ENCODE results near the gene AKAP6. TPM values are rescaled to one million over a fixed set of nuclear protein-coding genes. Genes with fewer than 3 reads are reported as not detected.

The AKAP6 gene
- total RNA-seq, 2 experiments from 2014 or later, result 1.8 TPM

GRCh38 chr14:32407130-32407529 is 78.0 kb downstream of the AKAP6 start:
- Mint-ChIP-seq H3K4me3 (no peak overlapping the region), H3K36me3 (no peaks in the 10 kb centered on the region), H3K27me3 (peaks cover 1% of the 10 kb centered on the region), H3K27ac (no peak overlapping the region), H3K9me3 (no peaks in the 10 kb centered on the region), H3K4me1 (ENCODE audit: low read depth) (no peaks in the 10 kb centered on the region)
- intact Hi-C loops (cut with micrococcal nuclease), result no loop called here
- CTCF ChIA-PET, result no interaction called here
- POLR2A ChIA-PET, result no interaction called here
- no peak for DNase-seq

- DNase-seq, result no peak
- no peaks in the 10 kb centered on the region for H3K36me3 Mint-ChIP-seq
- no peaks in the 10 kb centered on the region for H3K4me1 Mint-ChIP-seq (ENCODE audit: low read depth)
- peaks cover 1% of the 10 kb centered on the region for H3K27me3 Mint-ChIP-seq
- intact Hi-C loops (cut with micrococcal nuclease), result no loop called here
- no peak overlapping the region for H3K27ac Mint-ChIP-seq
- ChIA-PET CTCF (no interaction called here), POLR2A (no interaction called here)
- no peaks in the 10 kb centered on the region for H3K9me3 Mint-ChIP-seq
- H3K4me3 Mint-ChIP-seq, result no peak overlapping the region
These were observed 78.9 kb downstream of the AKAP6 start for GRCh38 chr14:32408018-32408417.

GRCh38 chr14:32412103-32412502 is 83.0 kb downstream of the AKAP6 start:
- intact Hi-C loops (cut with micrococcal nuclease), result no loop called here
- POLR2A ChIA-PET, result no interaction called here
- H3K27me3 Mint-ChIP-seq, result no peaks in the 10 kb centered on the region
- H3K4me3 Mint-ChIP-seq, result no peak overlapping the region
- H3K27ac Mint-ChIP-seq, result no peak overlapping the region
- no peak for DNase-seq
- H3K36me3 Mint-ChIP-seq, result no peaks in the 10 kb centered on the region
- H3K9me3 Mint-ChIP-seq, result no peaks in the 10 kb centered on the region
- CTCF ChIA-PET, result no interaction called here
- H3K4me1 Mint-ChIP-seq (ENCODE audit: low read depth), result no peaks in the 10 kb centered on the region

GRCh38 chr14:32412532-32412931 is 83.4 kb downstream of the AKAP6 start:
- H3K4me3 Mint-ChIP-seq, result no peak overlapping the region

GRCh38 chr14:32413967-32414640 is 85.0 kb downstream of the AKAP6 start:
- no peak overlapping the region for H3K27ac Mint-ChIP-seq
- CTCF ChIA-PET, result no interaction called here
- no peaks in the 10 kb centered on the region for H3K36me3 Mint-ChIP-seq
- no peak overlapping the region for H3K4me3 Mint-ChIP-seq
- no peaks in the 10 kb centered on the region for H3K4me1 Mint-ChIP-seq (ENCODE audit: low read depth)
- no peaks in the 10 kb centered on the region for H3K9me3 Mint-ChIP-seq
- no peaks in the 10 kb centered on the region for H3K27me3 Mint-ChIP-seq
- POLR2A ChIA-PET, result no interaction called here
- no peak for DNase-seq
- intact Hi-C loops (cut with micrococcal nuclease), result no loop called here

More at GRCh38 chr14:32412532-32412931, 83.4 kb downstream of the AKAP6 start:
- H3K27ac Mint-ChIP-seq, result no peak overlapping the region
- no peaks in the 10 kb centered on the region for H3K9me3 Mint-ChIP-seq
- no peaks in the 10 kb centered on the region for H3K27me3 Mint-ChIP-seq
- DNase-seq, result no peak
- H3K4me1 Mint-ChIP-seq (ENCODE audit: low read depth), result no peaks in the 10 kb centered on the region
- ChIA-PET POLR2A (no interaction called here), CTCF (no interaction called here)
- intact Hi-C loops (cut with micrococcal nuclease), result no loop called here
- no peaks in the 10 kb centered on the region for H3K36me3 Mint-ChIP-seq

- no peaks in the 10 kb centered on the region for H3K27me3 Mint-ChIP-seq
- no peak for DNase-seq
- POLR2A ChIA-PET, result no interaction called here
- no peaks in the 10 kb centered on the region for H3K36me3 Mint-ChIP-seq
- intact Hi-C loops (cut with micrococcal nuclease), result no loop called here
- no peak overlapping the region for H3K4me3 Mint-ChIP-seq
- CTCF ChIA-PET, result no interaction called here
- no peak overlapping the region for H3K27ac Mint-ChIP-seq
- H3K9me3 Mint-ChIP-seq, result no peaks in the 10 kb centered on the region
- no peaks in the 10 kb centered on the region for H3K4me1 Mint-ChIP-seq (ENCODE audit: low read depth)
These were observed 85.7 kb downstream of the AKAP6 start for GRCh38 chr14:32414808-32415255.

- intact Hi-C loops (cut with micrococcal nuclease), result no loop called here
- H3K27ac Mint-ChIP-seq, result no peak overlapping the region
- POLR2A ChIA-PET, result no interaction called here
- H3K9me3 Mint-ChIP-seq, result peaks cover 10% of the 10 kb centered on the region
- no peaks in the 10 kb centered on the region for H3K36me3 Mint-ChIP-seq
- no peaks in the 10 kb centered on the region for H3K4me1 Mint-ChIP-seq (ENCODE audit: low read depth)
- no peak overlapping the region for H3K4me3 Mint-ChIP-seq
- CTCF ChIA-PET, result no interaction called here
- no peaks in the 10 kb centered on the region for H3K27me3 Mint-ChIP-seq
- DNase-seq, result no peak
These were observed 89.0 kb downstream of the AKAP6 start for GRCh38 chr14:32417956-32418552.

- H3K27ac Mint-ChIP-seq, result no peak overlapping the region
- no peaks in the 10 kb centered on the region for H3K27me3 Mint-ChIP-seq
- no peak overlapping the region for H3K4me3 Mint-ChIP-seq
- ChIA-PET CTCF (no interaction called here), POLR2A (no interaction called here)
- H3K4me1 Mint-ChIP-seq (ENCODE audit: low read depth), result no peaks in the 10 kb centered on the region
- no peak for DNase-seq
- H3K36me3 Mint-ChIP-seq, result no peaks in the 10 kb centered on the region
- intact Hi-C loops (cut with micrococcal nuclease), result no loop called here
- H3K9me3 Mint-ChIP-seq, result peaks cover 10% of the 10 kb centered on the region
These were observed 90.3 kb downstream of the AKAP6 start for GRCh38 chr14:32419429-32419828.

- H3K4me3 Mint-ChIP-seq, result no peak overlapping the region
- no peak for DNase-seq
- H3K9me3 Mint-ChIP-seq, result peaks cover 10% of the 10 kb centered on the region
- intact Hi-C loops (cut with micrococcal nuclease), result no loop called here
- H3K27ac Mint-ChIP-seq, result no peak overlapping the region
- H3K27me3 Mint-ChIP-seq, result no peaks in the 10 kb centered on the region
- H3K36me3 Mint-ChIP-seq, result no peaks in the 10 kb centered on the region
- H3K4me1 Mint-ChIP-seq (ENCODE audit: low read depth), result no peaks in the 10 kb centered on the region
- CTCF ChIA-PET, result no interaction called here
- POLR2A ChIA-PET, result no interaction called here
These were observed 92.7 kb downstream of the AKAP6 start for GRCh38 chr14:32421781-32422180.

- H3K4me1 Mint-ChIP-seq (ENCODE audit: low read depth), result no peaks in the 10 kb centered on the region
- no peak overlapping the region for H3K4me3 Mint-ChIP-seq
- no peak overlapping the region for H3K27ac Mint-ChIP-seq
- no peaks in the 10 kb centered on the region for H3K36me3 Mint-ChIP-seq
- intact Hi-C loops (cut with micrococcal nuclease), result no loop called here
- no peak for DNase-seq
- H3K9me3 Mint-ChIP-seq, result peaks cover 10% of the 10 kb centered on the region
- POLR2A ChIA-PET, result no interaction called here
- CTCF ChIA-PET, result no interaction called here
- no peaks in the 10 kb centered on the region for H3K27me3 Mint-ChIP-seq
These were observed 93.3 kb downstream of the AKAP6 start for GRCh38 chr14:32422440-32422839.

GRCh38 chr14:32426028-32426427 is 96.9 kb downstream of the AKAP6 start:
- Mint-ChIP-seq H3K27ac (no peak overlapping the region), H3K4me3 (no peak overlapping the region), H3K27me3 (no peaks in the 10 kb centered on the region), H3K4me1 (ENCODE audit: low read depth) (no peaks in the 10 kb centered on the region), H3K9me3 (peaks cover 10% of the 10 kb centered on the region), H3K36me3 (no peaks in the 10 kb centered on the region)
- intact Hi-C loops (cut with micrococcal nuclease), result no loop called here
- no peak for DNase-seq
- ChIA-PET CTCF (no interaction called here), POLR2A (no interaction called here)

- POLR2A ChIA-PET, result no interaction called here
- Mint-ChIP-seq H3K36me3 (no peaks in the 10 kb centered on the region), H3K9me3 (peaks cover 10% of the 10 kb centered on the region), H3K4me3 (no peak overlapping the region), H3K27me3 (no peaks in the 10 kb centered on the region), H3K27ac (no peak overlapping the region), H3K4me1 (ENCODE audit: low read depth) (no peaks in the 10 kb centered on the region)
- CTCF ChIA-PET, result no interaction called here
- intact Hi-C loops (cut with micrococcal nuclease), result no loop called here
- no peak for DNase-seq
These were observed 97.7 kb downstream of the AKAP6 start for GRCh38 chr14:32426586-32427388.
